Calu3 (cell line): Measurements from ENCODE around the gene TRPM6. TPM values are rescaled to one million over a fixed set of nuclear protein-coding genes. Genes with fewer than 3 reads are reported as not detected.

Source experiments
- BruUV-seq: library from RNA; stranded (reverse); fragments of 400-500 nt; replicated peaks from 2 replicates; lab custom pipeline; 2021; lab: Mats Ljungman, UMichigan
- CTCF ChIA-PET: fragments of 300-600 bp; sonication (Branson Sonifier 250); formaldehyde crosslinking; loops from one replicate; lab custom pipeline; 2022; ENCODE audit warnings: antibody characterized with exemption; lab: Charles Lee
- DNase-seq: peaks from one replicate; pipeline ENCODE4 v3.0.0; 2022
- H3K27ac Mint-ChIP-seq: one replicate; pipeline ENCODE4 v1.8.0; 2022; ENCODE audit warnings: mixed read lengths; ENCODE audit not compliant: unreplicated experiment
- H3K27me3 Mint-ChIP-seq: one replicate; pipeline ENCODE4 v1.8.0; 2022; ENCODE audit warnings: mixed read lengths; ENCODE audit not compliant: unreplicated experiment
- H3K36me3 Mint-ChIP-seq: one replicate; pipeline ENCODE4 v1.8.0; 2022; ENCODE audit warnings: mild to moderate bottlenecking, moderate library complexity, mixed read lengths; ENCODE audit not compliant: insufficient read depth, unreplicated experiment
- H3K4me1 Mint-ChIP-seq: one replicate; pipeline ENCODE4 v1.8.0; 2022; ENCODE audit warnings: mild to moderate bottlenecking, low read depth, mixed read lengths; ENCODE audit not compliant: unreplicated experiment
- H3K4me3 Mint-ChIP-seq: one replicate; pipeline ENCODE4 v1.8.0; 2022; ENCODE audit warnings: mild to moderate bottlenecking, low read depth, moderate library complexity, mixed read lengths; ENCODE audit not compliant: unreplicated experiment
- H3K9me3 Mint-ChIP-seq: one replicate; pipeline ENCODE4 v1.8.0; 2022; ENCODE audit warnings: low read depth, mixed read lengths; ENCODE audit not compliant: unreplicated experiment
- CTCF ChIP-seq: fragments of 200-600 bp; IDR thresholded peaks from one replicate; pipeline ENCODE4 v1.8.0; 2022; ENCODE audit warnings: antibody characterized with exemption; ENCODE audit not compliant: unreplicated experiment
- intact Hi-C: fragments of 100-400 bp; cut with micrococcal nuclease; formaldehyde crosslinking; loops from one replicate; pipeline ENCODE4 v1.10.0; 2022; ENCODE audit not compliant: unreplicated experiment
- total RNA-seq: library from RNA; stranded (reverse); gene quantifications from 2 replicates; pipeline ENCODE4 v1.2.3, GENCODE V29; 2022

The TRPM6 gene
- total RNA-seq, 1 experiment from 2014 or later: not detected

- no peak for DNase-seq
- BruUV-seq: no TSS peak
- peaks cover 9% of the 10 kb centered on the region for H3K27me3 Mint-ChIP-seq
- intact Hi-C loops: no loop called here
- H3K4me1 Mint-ChIP-seq: no peaks in the 10 kb centered on the region
- no peaks in the 10 kb centered on the region for H3K36me3 Mint-ChIP-seq
- CTCF ChIA-PET: no interaction called here
- no peaks in the 10 kb centered on the region for H3K9me3 Mint-ChIP-seq
- no peak for TF ChIP-seq CTCF
- H3K4me3 Mint-ChIP-seq: no peak overlapping the region
- H3K27ac Mint-ChIP-seq: no peak overlapping the region
Measured at GRCh38 chr9:74674077-74674476, 213.6 kb downstream of the TRPM6 start.

Other genes starting within 250 kb of the TRPM6 start
- 3.4 TPM in 2 replicates for gene C9orf40, start 65.0 kb upstream of the TRPM6 start, total RNA-seq
- gene CARNMT1, start 140.4 kb upstream of the TRPM6 start, total RNA-seq: 15.5 and 20.3 TPM in 2 replicates
- 12.4 and 12.9 TPM in 2 replicates for gene NMRK1, start 200.2 kb upstream of the TRPM6 start, total RNA-seq
- 27.0 and 29.7 TPM in 2 replicates for gene OSTF1, start 200.6 kb upstream of the TRPM6 start, total RNA-seq